ENCODE data around the gene FIBP.

- no peak for TF ChIP-seq POLR2A (IDR thresholded peaks at IDR 0.05)
- no peak for TF ChIP-seq CTCF (IDR thresholded peaks at IDR 0.05)
- no peak for TF ChIP-seq POLR2AphosphoS5 (IDR thresholded peaks at IDR 0.05)
- TF ChIP-seq EP300 (IDR thresholded peaks at IDR 0.05; ENCODE audit: low read depth) = no peak
Observed at GRCh38 chr11:65859812-65860277, 28.4 kb downstream of the FIBP start.
